CD1c-positive myeloid dendritic cell (primary cell): ENCODE results near the gene SLC16A1.
A peak's percentile ranks its signal among the peaks of the same experiment; 100 is the strongest.
"Not testable (repeated sequence)": the region's sequence is repeated elsewhere in the genome, so short reads cannot be mapped to it uniquely, and the experiment has no call there.

ENCODE experiments used
- DNase-seq: peaks from one replicate; pipeline ENCODE4 v3.0.0-alpha.2; 2016; ENCODE audit errors: extremely low spot score

The SLC16A1 gene

GRCh38 chr1:112971006-112971405 lies 15.0 kb upstream of the SLC16A1 start:
- no peak for DNase-seq

GRCh38 chr1:112964347-112964746 lies 8.4 kb upstream of the SLC16A1 start:
- DNase-seq: no peak

DNA sequence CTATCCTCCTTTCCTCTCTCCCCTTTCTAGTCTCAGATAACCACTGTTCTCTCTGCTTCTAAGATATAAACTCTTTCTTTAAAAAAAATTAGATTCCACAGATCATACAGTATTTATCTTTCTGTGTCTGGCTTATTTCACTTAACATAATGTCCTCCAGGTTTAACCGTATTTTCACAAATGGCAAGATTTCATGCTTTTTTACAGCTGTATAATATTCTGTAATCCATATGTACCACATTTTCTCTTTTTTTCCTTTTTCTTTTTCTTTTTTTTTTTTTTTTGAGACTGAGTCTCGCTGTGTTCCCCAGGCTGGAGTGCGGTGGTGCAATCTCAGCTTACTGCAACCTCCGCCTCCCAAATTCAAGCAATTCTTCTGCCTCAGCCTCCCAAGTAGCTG lies 5.1 kb upstream of the SLC16A1 start:
- no peak for DNase-seq

DNA sequence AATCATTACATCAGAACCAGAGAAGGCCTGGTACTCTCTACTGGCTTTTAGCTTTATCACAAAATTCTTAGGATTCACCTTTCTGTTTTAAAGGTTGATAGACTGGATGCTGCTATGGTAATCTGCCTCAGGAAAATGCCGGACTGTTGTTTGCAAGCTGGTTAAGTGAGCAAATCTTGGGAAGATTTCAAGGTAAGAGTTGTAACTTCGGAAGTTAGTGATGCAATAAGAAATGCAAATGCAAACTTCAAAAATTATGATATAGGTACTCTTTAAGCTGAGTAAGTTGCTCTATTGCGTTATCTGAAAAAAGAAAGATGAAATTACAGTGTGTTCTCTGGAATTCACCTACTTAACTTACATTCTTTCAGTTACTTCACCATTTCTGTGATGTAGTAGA lies 4.4 kb upstream of the SLC16A1 start:
- DNase-seq: no peak

DNA sequence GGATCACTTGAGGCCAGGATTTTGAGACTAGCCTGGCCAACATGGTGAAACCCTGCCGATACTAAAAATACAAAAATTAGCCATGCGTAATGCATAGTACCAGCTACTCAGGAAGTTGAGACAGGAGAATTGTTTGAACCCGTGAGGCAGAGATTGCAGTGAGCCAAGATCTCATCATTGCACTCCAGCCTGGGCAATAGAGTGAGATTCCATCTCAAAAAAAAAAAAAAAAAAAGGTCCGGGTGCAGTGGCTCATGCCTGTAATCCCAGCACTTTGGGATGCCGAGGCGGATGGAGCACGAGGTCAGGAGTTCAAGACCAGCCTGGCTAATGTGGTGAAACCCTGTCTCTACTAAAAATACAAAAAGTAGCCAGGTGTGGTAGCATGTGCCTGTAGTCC lies 2.2 kb upstream of the SLC16A1 start:
- not testable (repeated sequence) for DNase-seq

DNA sequence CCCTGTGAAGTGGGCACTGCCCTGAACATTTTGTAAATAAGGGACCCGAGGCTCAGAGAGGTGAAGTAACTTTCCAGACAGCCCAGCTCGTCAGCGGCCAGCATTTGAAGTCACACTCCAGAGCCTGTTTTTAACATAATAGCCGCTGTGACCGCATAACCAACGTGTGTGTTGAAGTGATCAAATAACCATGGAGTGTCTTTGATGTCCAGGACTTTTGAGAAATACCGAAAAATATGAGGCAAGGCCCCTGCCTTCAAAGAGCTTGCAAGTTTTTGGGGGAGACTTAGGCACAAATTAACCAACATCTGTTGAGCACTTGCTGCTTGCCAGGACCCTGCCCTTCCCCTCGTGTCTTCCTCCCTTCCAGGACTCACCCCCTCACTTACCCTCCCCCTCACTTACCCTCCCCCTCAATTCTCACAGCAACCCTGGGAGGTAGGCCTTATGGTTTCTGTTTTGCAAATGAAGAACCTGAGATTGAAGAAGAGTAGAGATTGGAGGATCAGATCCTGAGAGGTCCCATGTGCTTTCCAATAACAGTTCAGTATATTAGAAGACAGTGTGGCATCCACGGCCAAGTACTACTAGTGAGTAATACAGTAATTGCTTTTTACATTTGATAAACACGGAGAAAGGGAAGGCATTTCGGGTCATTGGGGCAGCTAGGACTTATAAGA lies 1.3 kb upstream of the SLC16A1 start:
- DNase-seq: peak; percentile 34

- DNase-seq: no peak
Measured at GRCh38 chr1:112956544-112957132, 642 bp upstream of the SLC16A1 start.

DNA sequence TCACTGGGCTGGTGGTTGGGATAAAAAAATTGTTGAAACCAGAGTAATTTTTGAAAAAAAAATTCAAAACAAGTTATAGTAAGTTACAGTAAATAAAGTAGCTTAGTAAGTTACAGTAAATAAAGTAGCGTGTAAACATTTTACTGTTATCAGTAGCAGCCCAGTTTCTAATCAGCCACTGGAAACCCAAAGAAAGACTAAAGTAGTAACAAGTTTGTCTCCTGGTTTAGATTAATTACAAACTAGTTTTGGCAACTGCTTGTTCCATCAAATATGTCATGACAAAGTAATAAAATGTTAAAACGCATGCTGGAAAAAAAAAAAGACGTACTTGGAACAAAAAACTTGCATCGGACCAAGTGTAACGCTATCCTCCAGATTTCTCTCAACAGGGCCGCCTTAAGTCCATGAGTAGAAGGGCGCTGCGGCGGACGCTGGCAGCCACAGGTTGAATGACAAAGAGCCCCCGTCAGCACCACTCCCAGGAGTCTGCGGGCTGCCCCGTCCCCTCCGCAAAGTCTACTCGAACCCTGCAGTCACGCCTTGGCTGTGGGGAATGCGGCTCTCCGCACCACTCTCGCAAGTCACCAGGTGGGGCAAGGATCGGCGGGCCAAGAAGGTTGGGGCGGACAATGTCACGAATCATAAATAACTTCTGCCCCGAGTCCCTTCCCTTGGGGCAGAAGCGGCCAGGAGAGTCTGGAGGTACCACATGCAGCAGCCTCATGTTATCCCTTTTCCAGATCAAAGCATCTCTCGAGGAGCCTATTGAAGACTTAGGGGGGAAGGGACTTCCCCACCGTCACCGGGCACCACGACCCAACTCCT lies 837 bp downstream of the SLC16A1 start:
- DNase-seq: no peak

DNA sequence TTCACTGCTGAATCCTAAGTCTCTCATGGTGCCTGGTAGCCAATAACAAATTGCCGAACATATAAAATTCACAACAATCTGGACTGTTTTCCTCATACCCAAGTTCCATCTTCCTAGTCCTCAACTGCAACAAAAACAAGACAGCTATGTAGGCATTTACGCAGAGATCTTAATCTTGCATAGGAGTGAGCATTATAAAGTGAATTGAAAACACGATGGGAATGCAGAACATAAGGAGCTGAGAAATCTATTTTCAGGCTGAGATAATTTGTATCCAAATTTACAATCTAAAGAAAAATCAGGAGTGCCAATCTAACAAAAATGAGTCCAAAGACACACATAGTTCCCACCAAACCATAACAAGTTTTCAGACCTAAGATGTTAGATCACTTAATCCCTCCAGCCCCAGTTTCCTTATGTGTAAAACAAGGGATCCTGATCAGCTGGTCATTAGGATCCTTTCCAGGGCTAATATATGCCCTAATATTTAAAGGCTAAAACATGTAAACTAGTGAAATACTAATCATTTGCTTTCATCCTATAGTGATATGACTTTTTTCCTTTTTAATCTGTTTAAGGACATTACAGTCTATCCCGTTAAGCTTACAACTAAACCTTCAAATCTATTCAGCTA lies 1.9 kb downstream of the SLC16A1 start:
- DNase-seq: no peak

DNA sequence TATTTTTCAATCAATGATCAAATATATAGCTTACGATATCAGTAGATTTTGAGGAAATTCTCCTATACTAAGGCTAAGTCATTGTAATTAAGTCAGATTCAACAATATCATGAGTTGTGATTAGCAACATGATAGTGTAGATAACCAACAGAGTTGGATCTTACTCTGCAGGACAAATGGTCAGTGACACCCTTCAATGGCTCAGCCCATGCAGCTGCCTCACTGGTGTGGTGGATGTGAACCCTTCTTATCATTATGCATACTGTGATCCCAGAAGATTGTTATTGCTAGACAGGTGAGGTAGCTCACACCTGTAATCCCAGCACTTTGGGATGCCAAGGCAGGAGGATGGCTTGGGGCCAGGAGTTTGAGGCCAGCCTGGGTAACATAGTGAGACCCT lies 5.6 kb downstream of the SLC16A1 start:
- no peak for DNase-seq

- DNase-seq: no peak
Measured at GRCh38 chr1:112946683-112947082, 9.3 kb downstream of the SLC16A1 start.

DNA sequence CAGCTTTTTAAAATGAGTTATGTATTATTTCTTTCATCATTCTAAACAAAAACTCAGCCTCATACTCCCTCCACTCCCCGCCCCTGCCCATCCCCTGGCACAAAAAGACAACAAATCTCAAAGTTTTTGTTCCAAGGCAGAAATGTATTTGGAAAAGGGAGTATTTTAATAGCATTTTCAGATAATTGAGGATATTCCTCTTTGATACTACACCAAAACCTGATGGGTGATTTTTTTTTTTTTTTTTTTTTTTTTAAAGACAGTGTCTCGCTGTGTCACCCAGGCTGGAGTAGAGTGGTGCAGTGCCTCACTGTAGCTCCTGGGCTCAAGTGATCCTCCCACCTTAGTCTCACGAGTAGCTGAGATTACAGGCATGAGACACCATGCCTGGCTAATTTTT lies 16.2 kb downstream of the SLC16A1 start:
- no peak for DNase-seq

- DNase-seq: no peak
Measured at GRCh38 chr1:112938210-112938609, 17.8 kb downstream of the SLC16A1 start.

DNA sequence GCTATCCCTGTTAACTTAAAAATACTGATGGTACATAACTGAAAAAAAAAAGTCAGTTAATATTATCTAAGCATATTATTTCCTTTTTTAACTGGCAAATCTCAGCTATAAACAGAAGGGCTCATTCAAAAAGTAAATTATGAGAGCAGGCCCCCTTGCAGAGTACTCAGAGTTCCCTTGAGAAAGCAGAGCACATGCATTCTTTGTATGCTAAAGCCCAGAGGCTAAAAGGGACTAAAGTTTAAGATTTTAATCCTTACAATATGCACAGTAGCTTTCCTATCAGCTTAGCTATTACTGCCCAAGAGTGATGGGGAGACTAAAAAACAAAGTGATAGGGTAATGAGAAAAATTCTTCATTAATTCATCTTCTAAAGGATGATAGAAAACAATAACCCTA lies 18.5 kb downstream of the SLC16A1 start:
- no peak for DNase-seq

- DNase-seq: no peak
Measured at GRCh38 chr1:112937070-112937469, 18.9 kb downstream of the SLC16A1 start.

- DNase-seq: no peak
Measured at GRCh38 chr1:112935461-112936111, 20.4 kb downstream of the SLC16A1 start.

GRCh38 chr1:112934577-112934976 lies 21.4 kb downstream of the SLC16A1 start:
- no peak for DNase-seq

DNA sequence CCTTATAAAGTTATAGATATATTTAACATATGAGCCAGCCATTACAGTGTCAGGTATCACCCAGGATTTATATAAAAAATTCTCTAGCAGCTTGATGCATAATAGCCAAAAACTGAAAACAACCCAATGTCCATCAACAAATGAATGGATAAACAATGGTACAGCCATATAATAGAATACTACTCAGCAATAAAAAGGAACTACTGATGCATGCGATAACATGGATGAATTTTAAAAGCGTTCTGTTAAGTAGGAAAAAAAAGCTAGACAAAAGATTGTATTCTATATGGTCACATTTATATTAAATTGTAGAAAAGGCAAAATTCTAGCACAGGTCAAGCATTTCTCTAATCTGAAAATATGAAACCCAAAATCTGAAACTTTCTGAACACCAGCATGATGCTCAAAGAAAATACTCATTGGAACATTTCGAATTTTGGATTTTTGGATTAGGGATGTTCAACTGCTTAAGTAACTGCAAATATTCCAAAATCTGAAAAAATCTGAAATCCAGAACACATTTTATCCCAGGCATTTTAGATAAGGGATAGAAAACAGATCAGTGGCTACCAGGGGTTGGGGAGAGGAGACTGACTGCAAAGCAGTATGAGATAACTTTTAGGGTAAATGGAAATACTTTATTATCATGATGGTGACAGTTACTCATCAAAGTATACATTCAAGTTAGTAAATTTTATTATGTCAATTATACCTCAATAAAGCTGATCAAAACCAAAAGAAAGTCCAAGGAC lies 22.0 kb downstream of the SLC16A1 start:
- DNase-seq: no peak

DNA sequence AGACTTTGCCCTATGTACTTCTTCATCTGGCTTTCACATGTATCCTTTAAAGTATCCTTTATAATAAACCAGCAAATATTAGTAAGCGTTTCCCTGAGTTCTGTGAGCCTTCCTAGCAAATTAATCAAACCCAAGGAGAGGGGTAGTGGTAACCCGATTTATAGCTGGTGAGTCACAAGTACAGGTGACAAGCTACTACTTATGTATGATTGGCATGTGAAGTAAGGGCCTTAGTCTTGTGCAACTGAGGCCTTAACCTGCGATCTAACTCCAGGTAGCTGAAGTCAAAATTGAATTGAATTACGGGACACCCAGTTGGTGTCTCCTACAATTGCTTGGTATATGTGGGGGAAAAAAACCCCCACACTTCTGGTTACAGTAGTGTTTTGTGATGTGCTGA lies 26.0 kb downstream of the SLC16A1 start:
- no peak for DNase-seq

GRCh38 chr1:112927462-112927990 lies 28.5 kb downstream of the SLC16A1 start:
- no peak for DNase-seq

GRCh38 chr1:112926858-112927257 lies 29.1 kb downstream of the SLC16A1 start:
- DNase-seq: no peak
